CD14-positive monocyte (primary cell): ENCODE results near the gene PATL2. TPM values are rescaled to one million over a fixed set of nuclear protein-coding genes. Genes with fewer than 3 reads are reported as not detected.

Experiments used
- DNase-seq, 3 donors: peaks; one replicate each; pipeline ENCODE4 v3.0.0-alpha.2; 2011 to 2022
- H2AFZ ChIP-seq: 2 replicates; pipeline ENCODE4 v1.6.0; 2012; ENCODE audit warnings: mild to moderate bottlenecking, low read depth, low read length, inconsistent platforms; ENCODE audit not compliant: insufficient read depth, poor library complexity, severe bottlenecking
- H3K27ac ChIP-seq, 2 donors: 1 replicate in 1 of 2; 2 replicates in 1 of 2; pipeline ENCODE4 v1.5.1; 2012 to 2013; ENCODE audit warnings: low read length in 2 of 2, control low read depth in 1 of 2, inconsistent platforms in 1 of 2, low read depth in 1 of 2, mild to moderate bottlenecking in 1 of 2
- H3K27me3 ChIP-seq, 2 donors: one replicate each; pipeline versions ENCODE4 v1.6.0 to v1.6.1; 2011 to 2013; ENCODE audit warnings: low read length in 2 of 2; ENCODE audit not compliant: control insufficient read depth in 2 of 2, insufficient read depth in 2 of 2
- H3K36me3 ChIP-seq, 2 donors: replicated peaks in 1 of 2; 1 replicate in 1 of 2; 2 replicates in 1 of 2; pipeline versions ENCODE4 v1.5.1 to v1.6.1; 2012 to 2013; ENCODE audit warnings: low read length in 2 of 2, control low read depth in 1 of 2, inconsistent platforms in 1 of 2, mild to moderate bottlenecking in 1 of 2; ENCODE audit not compliant: insufficient read depth in 2 of 2, control insufficient read depth in 1 of 2
- H3K4me1 ChIP-seq, 2 donors: 1 replicate in 1 of 2; 2 replicates in 1 of 2; pipeline versions ENCODE4 v1.5.1 to v1.6.1; 2012 to 2013; ENCODE audit warnings: low read length in 2 of 2, control low read depth in 1 of 2, inconsistent platforms in 1 of 2, mild to moderate bottlenecking in 1 of 2, moderate library complexity in 1 of 2; ENCODE audit not compliant: insufficient read depth in 2 of 2, control insufficient read depth in 1 of 2
- H3K4me2 ChIP-seq: replicated peaks from 2 replicates; pipeline ENCODE3; 2012; ENCODE audit warnings: low read length, moderate library complexity, mild to moderate bottlenecking; ENCODE audit not compliant: poor library complexity, severe bottlenecking; ENCODE audit errors: extremely low read depth
- H3K4me3 ChIP-seq, 3 experiments: fragments of 200-600 bp in 1 of 3; sonication (generic) in 1 of 3; replicated peaks in 1 of 3; 1 replicate in 2 of 3; 2 replicates in 1 of 3; pipeline ENCODE4 v1.5.1; 2011 to 2013; ENCODE audit warnings: low read length in 3 of 3, mild to moderate bottlenecking in 3 of 3, control low read depth in 2 of 3, low read depth in 2 of 3, inconsistent platforms in 1 of 3, moderate library complexity in 1 of 3
- H3K79me2 ChIP-seq: 2 replicates; pipeline ENCODE4 v1.6.0; 2012; ENCODE audit warnings: mild to moderate bottlenecking, control low read depth, inconsistent platforms, low read length, moderate library complexity; ENCODE audit not compliant: insufficient read depth
- H3K9ac ChIP-seq: 2 replicates; pipeline ENCODE4 v1.6.0; 2017; ENCODE audit warnings: low read length, mild to moderate bottlenecking; ENCODE audit not compliant: insufficient read depth, poor library complexity, severe bottlenecking
- H3K9me3 ChIP-seq, 2 donors: replicated peaks in 1 of 2; 1 replicate in 1 of 2; 2 replicates in 1 of 2; pipeline versions ENCODE4 v1.5.1 to v1.6.1; 2012 to 2013; ENCODE audit warnings: low read length in 2 of 2, control low read depth in 1 of 2; ENCODE audit not compliant: control insufficient read depth in 1 of 2, insufficient read depth in 1 of 2
- H4K20me1 ChIP-seq: 2 replicates; pipeline ENCODE4 v1.6.0; 2012; ENCODE audit warnings: mild to moderate bottlenecking, low read length, control low read depth, moderate library complexity; ENCODE audit not compliant: insufficient read depth
- H3K27ac Mint-ChIP-seq, 7 donors: one replicate each; pipeline ENCODE4 v1.8.0; 2020; ENCODE audit warnings: mild to moderate bottlenecking in 7 of 7, mixed read lengths in 7 of 7, moderate library complexity in 6 of 7, inconsistent platforms in 2 of 7
- H3K27me3 Mint-ChIP-seq, 3 donors: one replicate each; pipeline ENCODE4 v1.8.0; 2021 to 2022; ENCODE audit warnings: low read depth in 3 of 3, mild to moderate bottlenecking in 3 of 3, mixed read lengths in 3 of 3, moderate library complexity in 3 of 3, inconsistent platforms in 1 of 3
- H3K36me3 Mint-ChIP-seq, 2 donors: one replicate each; pipeline ENCODE4 v1.8.0; 2020; ENCODE audit warnings: mixed read lengths in 2 of 2, inconsistent platforms in 1 of 2, mild to moderate bottlenecking in 1 of 2
- H3K4me1 Mint-ChIP-seq: one replicate; pipeline ENCODE4 v1.8.0; 2020; ENCODE audit warnings: mild to moderate bottlenecking, mixed read lengths
- H3K4me3 Mint-ChIP-seq, 2 donors: one replicate each; pipeline ENCODE4 v1.8.0; 2020; ENCODE audit warnings: mild to moderate bottlenecking in 2 of 2, mixed read lengths in 2 of 2, moderate library complexity in 1 of 2
- H3K9me3 Mint-ChIP-seq, 7 donors: one replicate each; pipeline ENCODE4 v1.8.0; 2020 to 2022; ENCODE audit warnings: mixed read lengths in 7 of 7, mild to moderate bottlenecking in 6 of 7, moderate library complexity in 6 of 7, inconsistent platforms in 2 of 7
- CTCF ChIP-seq: fragments of 200-600 bp; IDR thresholded peaks from one replicate; pipeline ENCODE4 v1.8.0; 2022; ENCODE audit warnings: antibody characterized with exemption, mild to moderate bottlenecking
- WGBS: methylation state at CpG from one replicate; pipeline ENCODE4 v1.1.5; 2013; ENCODE audit warnings: missing lambda C conversion rate; ENCODE audit not compliant: insufficient coverage; 5-methylcytosine and 5-hydroxymethylcytosine counted together
- intact Hi-C, 2 donors: fragments of 100-400 bp; cut with micrococcal nuclease; formaldehyde crosslinking; loops; one replicate each; pipeline versions ENCODE4 v1.15.0 to v1.15.1; 2023
- polyA plus RNA-seq, 3 donors: library from polyadenylated mRNA; depleted of rRNA in 1 of 3; unstranded in 2 of 3; stranded (reverse) in 1 of 3; fragments of 300-500 nt in 2 of 3; fragments of >200 nt in 1 of 3; fragmentation: Illumina TruSeq in 2 of 3; gene quantifications; 1 replicate in 2 of 3; 2 replicates in 1 of 3; pipeline ENCODE4 v1.2.3, GENCODE V29; 2012 to 2021

Gene PATL2
- polyA plus RNA-seq, 3 donors: 1.8 to 14.4 (median 1.9) TPM

DNA sequence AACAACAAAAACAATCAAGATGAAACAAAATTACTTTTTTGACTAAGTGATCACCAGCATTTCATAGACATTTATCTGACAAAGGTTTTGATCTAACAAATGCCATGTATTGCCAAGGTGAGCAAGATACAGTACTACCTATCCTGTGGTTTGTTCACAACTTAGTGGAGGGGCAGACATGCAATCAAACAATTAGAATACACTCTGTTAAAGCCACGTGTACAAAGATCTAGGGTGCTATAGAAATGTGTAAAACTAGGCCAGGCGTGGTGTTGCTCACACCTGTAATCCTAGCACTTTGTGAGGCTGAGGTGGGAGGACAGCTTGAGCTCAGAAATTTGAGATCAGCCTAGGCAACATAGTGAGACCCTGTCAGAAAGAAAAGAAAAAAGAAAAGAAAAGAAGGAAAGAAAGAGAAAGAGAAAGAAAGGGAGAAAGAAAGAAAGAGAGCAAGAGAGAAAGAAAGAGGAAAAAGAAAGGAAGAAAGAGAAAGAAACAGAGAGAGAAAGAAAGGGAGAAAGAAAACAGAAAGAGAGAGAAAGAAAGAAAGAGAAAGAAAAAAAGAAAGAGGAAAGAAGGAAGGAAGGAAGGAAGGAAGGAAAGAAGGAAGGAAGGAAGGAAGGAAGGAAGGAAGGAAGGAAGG, 23.8 kb upstream of the PATL2 start:
- H2AFZ ChIP-seq: no peak overlapping the region
- H3K27me3 ChIP-seq: no peaks in the 10 kb centered on the region
- H3K9me3 Mint-ChIP-seq: peaks cover 0 to 1% (median 0%) of the 10 kb centered on the region in 7 donors
- peaks cover 33% of the 10 kb centered on the region in 2 donors for H3K4me1 ChIP-seq
- H3K79me2 ChIP-seq: peaks cover 36% of the 10 kb centered on the region
- no peaks in the 10 kb centered on the region for H3K9me3 ChIP-seq
- no peak for DNase-seq
- TF ChIP-seq CTCF: no peak
- H3K36me3 ChIP-seq: peaks cover 0 to 14% of the 10 kb centered on the region in 2 donors
- H3K9ac ChIP-seq: peak overlapping the region; percentile 58
- H3K27me3 Mint-ChIP-seq: peaks cover 0 to 3% (median 0%) of the 10 kb centered on the region in 3 donors
- H3K4me3 ChIP-seq: peak overlapping the region in 1 of 3 experiments; percentile 26
- peak overlapping the region; percentile 51 to 83 for H3K4me3 Mint-ChIP-seq
- H3K27ac Mint-ChIP-seq: peak overlapping the region; percentile 90 to 98 (median 96)
- H3K4me2 ChIP-seq: peak overlapping the region; percentile 60
- H3K4me1 Mint-ChIP-seq: peaks cover 45% of the 10 kb centered on the region
- 100% methylated on average over 1 of the region's 2 CpGs for WGBS
- intact Hi-C loops: loop anchor here (2.0 to 5.0 kb wide), 2 partner anchors 72 to 73 kb away; partner anchors contain the start of gene SPG11 (in 2 of the 2)
- no peaks in the 10 kb centered on the region for H4K20me1 ChIP-seq
- H3K36me3 Mint-ChIP-seq: peaks cover 8 to 16% of the 10 kb centered on the region in 2 donors
- H3K27ac ChIP-seq: peak overlapping the region; percentile 60 to 80

- Histone ChIP-seq H3K27ac (peak overlapping the region; percentile 90 to 99), H3K27me3 (no peaks in the 10 kb centered on the region), H3K4me1 (peaks cover 53 to 60% of the 10 kb centered on the region in 2 donors), H3K9ac (peak overlapping the region; percentile 96), H3K9me3 (no peaks in the 10 kb centered on the region), H2AFZ (peak overlapping the region; percentile 65), H3K36me3 (peaks cover 0 to 14% of the 10 kb centered on the region in 2 donors), H3K79me2 (peaks cover 58% of the 10 kb centered on the region), H4K20me1 (no peaks in the 10 kb centered on the region), H3K4me2 (peak overlapping the region; percentile 86), H3K4me3 (peak overlapping the region; percentile 78 to 93 (median 80))
- peak overlapping the region; percentile 96 to 98 for H3K4me3 Mint-ChIP-seq
- no peak for TF ChIP-seq CTCF
- peaks cover 8 to 16% of the 10 kb centered on the region in 2 donors for H3K36me3 Mint-ChIP-seq
- DNase-seq: peak; percentile 29 to 51 (median 44)
- H3K9me3 Mint-ChIP-seq: peaks cover 0 to 3% (median 0%) of the 10 kb centered on the region in 7 donors
- WGBS: under 1% methylated on average over 13 of the region's 21 CpGs
- H3K4me1 Mint-ChIP-seq: peaks cover 58% of the 10 kb centered on the region
- H3K27ac Mint-ChIP-seq: peak overlapping the region; percentile 99 to 100 (median 100)
- peaks cover 0 to 4% (median 0%) of the 10 kb centered on the region in 3 donors for H3K27me3 Mint-ChIP-seq
- intact Hi-C loops: loop anchor here (2.0 to 10.0 kb wide), 3 partner anchors 17 to 725 kb away; partner anchors contain the start of genes B2M (in 1 of the 2) and PATL2 (in 1 of the 2)
Measured at GRCh38 chr15:44729408-44730127, 18.4 kb upstream of the PATL2 start.
